ENCODE data around the gene ADIRF. TPM values are rescaled to one million over a fixed set of nuclear protein-coding genes. Genes with fewer than 3 reads are reported as not detected.
"Not testable (repeated sequence)": the region's sequence is repeated elsewhere in the genome, so short reads cannot be mapped to it uniquely, and the experiment has no call there.

ADIRF gene
- total and polyA plus RNA-seq, 9 of the 15 experiments (the other 6 are each of a cell fraction or from before 2014, with no cell fraction given) = 0.08 TPM; not detected in 8

DNA sequence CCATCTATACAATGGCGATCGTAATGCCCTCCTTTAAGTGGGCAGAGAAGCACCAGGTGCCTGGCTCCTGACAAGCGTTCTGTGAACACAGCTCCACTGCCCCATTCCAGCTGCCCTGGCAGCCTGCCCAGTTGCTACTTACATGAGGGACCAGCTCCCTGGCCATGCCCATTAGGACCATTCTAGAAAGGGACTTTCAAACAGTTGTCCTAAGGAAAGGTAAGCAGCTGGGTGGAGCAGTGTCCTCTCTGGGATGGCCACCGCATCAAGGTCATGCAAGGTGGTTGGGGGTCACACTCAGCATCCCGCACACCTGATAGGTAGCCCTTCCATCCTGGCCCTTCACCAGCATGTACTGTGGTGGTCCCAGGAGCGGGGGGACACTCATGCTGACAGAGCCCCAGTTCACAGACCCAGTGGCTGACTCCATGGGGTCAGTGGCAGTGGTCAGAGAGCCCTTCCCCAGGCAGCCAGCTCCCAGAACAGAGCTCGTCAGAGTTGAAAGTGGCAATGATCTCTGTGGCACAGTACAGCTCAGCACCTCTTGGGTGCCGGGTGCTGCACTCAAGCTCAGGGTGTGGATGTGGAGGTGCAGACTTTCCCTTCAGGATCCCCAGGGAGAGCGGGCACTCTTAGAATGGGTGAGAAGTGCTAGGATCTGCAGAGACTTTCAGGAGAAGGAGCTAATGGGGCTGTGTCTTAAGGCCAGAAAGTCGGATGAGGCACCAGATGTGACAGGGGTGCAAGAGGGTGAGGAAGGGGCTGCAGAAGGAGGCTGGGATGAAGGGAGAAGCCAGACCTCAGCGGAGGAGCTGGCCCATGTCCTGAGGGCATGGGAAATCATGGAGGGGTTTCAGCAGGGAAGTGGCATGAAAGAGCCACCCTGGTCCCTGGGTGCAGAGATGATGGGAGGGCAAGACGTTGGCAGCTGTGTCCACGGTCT, 21.8 kb upstream of the ADIRF start:
- Histone ChIP-seq H2AFZ (ENCODE audit: low read depth, low read length) (no peak overlapping the region), H3K4me3 (no peak overlapping the region), H3K27ac (ENCODE audit: extremely low read depth, low read depth, low read length) (no peak overlapping the region), H3K79me2 (ENCODE audit: control insufficient read depth, insufficient read depth, low read length) (no peaks in the 10 kb centered on the region), H3K9me1 (ENCODE audit: control insufficient read depth, insufficient read depth, low read length) (no peaks in the 10 kb centered on the region), H3K4me2 (ENCODE audit: insufficient read depth, low read length) (no peak overlapping the region), H4K20me1 (replicated peaks; ENCODE audit: control insufficient read depth, insufficient read depth, low read length) (no peaks in the 10 kb centered on the region), H3K9me3 (replicated peaks; ENCODE audit: control insufficient read depth, insufficient read depth, low read depth, low read length) (no peaks in the 10 kb centered on the region), H3K27me3 (ENCODE audit: control insufficient read depth in 2 of 2, insufficient read depth in 2 of 2, low read length in 2 of 2) (no peaks in the 10 kb centered on the region), H3K9ac (ENCODE audit: insufficient read depth in 1 of 2, low read depth in 2 of 2, low read length in 2 of 2) (no peak overlapping the region; a peak in 1 of 4 replicates), H3K4me1 (replicated peaks in 1 of 2; ENCODE audit: control insufficient read depth in 2 of 2, insufficient read depth in 2 of 2, low read length in 2 of 2) (peaks cover 0 to 15% of the 10 kb centered on the region in 2 experiments; a peak in 2 of 5 replicates), H3K36me3 (ENCODE audit: control insufficient read depth, insufficient read depth, low read length) (no peaks in the 10 kb centered on the region)
- WGBS (ENCODE audit: insufficient coverage, low coverage, missing lambda C conversion rate) = 51% methylated on average over 13 of the region's 13 CpGs
- TF ChIP-seq NFIC (IDR thresholded peaks at IDR 0.05) = peak; percentile 33
- TF ChIP-seq, protein P1, sequence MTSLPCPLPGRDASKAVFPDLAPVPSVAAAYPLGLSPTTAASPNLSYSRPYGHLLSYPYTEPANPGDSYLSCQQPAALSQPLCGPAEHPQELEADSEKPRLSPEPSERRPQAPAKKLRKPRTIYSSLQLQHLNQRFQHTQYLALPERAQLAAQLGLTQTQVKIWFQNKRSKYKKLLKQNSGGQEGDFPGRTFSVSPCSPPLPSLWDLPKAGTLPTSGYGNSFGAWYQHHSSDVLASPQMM (CRISPR knock-in tag; IDR thresholded peaks at IDR 0.05) = no peak
- intact Hi-C loops (cut with micrococcal nuclease) = no loop called here
- FAIRE-seq (no peak), DNase-seq (ENCODE audit: extremely low read depth in 1 of 4, low spot score in 3 of 4) (no peak), ATAC-seq (no peak)
- ChIA-PET POLR2A (interaction anchor here (0.7 kb wide), 1 partner anchor 717 kb away, joined by 3 read pairs; no protein-coding TSS in a partner anchor), CTCF (ENCODE audit: low intra/inter-chr PET ratio) (no interaction called here)
- no TSS peak for BruUV-seq (replicated peaks)
- in situ Hi-C loops (cut with MboI) = no loop called here

DNA sequence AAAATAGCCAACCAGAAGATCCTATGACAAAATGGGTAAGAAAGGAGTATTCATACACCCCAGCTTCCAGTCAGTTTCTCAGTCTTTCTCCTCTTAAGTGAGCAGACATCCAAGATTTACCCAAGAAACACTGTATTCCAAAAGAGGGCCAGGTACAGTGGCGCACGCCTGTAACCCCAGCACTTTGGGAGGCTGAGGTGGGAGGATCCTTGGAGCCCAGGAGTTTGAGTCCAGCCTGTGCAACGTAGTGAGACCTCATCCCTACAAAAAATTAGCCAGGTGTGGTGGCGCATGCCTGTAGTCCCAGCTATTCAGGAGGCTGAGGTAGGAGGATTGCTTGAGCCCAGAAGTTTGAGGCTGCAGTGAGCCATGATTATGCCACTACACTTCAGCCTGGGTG, 20.5 kb upstream of the ADIRF start:
- BruUV-seq (replicated peaks); H3K4me3 ChIP-seq; DNase-seq (ENCODE audit: extremely low read depth in 1 of 4, low spot score in 3 of 4); in situ Hi-C loops (cut with MboI); CTCF ChIA-PET (ENCODE audit: low intra/inter-chr PET ratio); H2AFZ ChIP-seq (ENCODE audit: low read depth, low read length); H3K27me3 ChIP-seq (ENCODE audit: control insufficient read depth in 2 of 2, insufficient read depth in 2 of 2, low read length in 2 of 2); H3K36me3 ChIP-seq (ENCODE audit: control insufficient read depth, insufficient read depth, low read length); H3K9me1 ChIP-seq (ENCODE audit: control insufficient read depth, insufficient read depth, low read length); H3K27ac ChIP-seq (ENCODE audit: extremely low read depth, low read depth, low read length); H4K20me1 ChIP-seq (replicated peaks; ENCODE audit: control insufficient read depth, insufficient read depth, low read length); H3K9ac ChIP-seq (ENCODE audit: insufficient read depth in 1 of 2, low read depth in 2 of 2, low read length in 2 of 2); H3K9me3 ChIP-seq (replicated peaks; ENCODE audit: control insufficient read depth, insufficient read depth, low read depth, low read length); H3K4me2 ChIP-seq (ENCODE audit: insufficient read depth, low read length); ATAC-seq; intact Hi-C loops (cut with micrococcal nuclease); H3K79me2 ChIP-seq (ENCODE audit: control insufficient read depth, insufficient read depth, low read length); POLR2A ChIA-PET; FAIRE-seq: not testable (repeated sequence)
- peaks cover 0 to 12% of the 10 kb centered on the region in 2 experiments; a peak in 2 of 5 replicates for H3K4me1 ChIP-seq (replicated peaks in 1 of 2; ENCODE audit: control insufficient read depth in 2 of 2, insufficient read depth in 2 of 2, low read length in 2 of 2)
- 82% methylated on average over 4 of the region's 4 CpGs for WGBS (ENCODE audit: insufficient coverage, low coverage, missing lambda C conversion rate)

All from K562 (cell line).